Ovary (tissue), 9 donors: ENCODE data around the gene B4GALT3. TPM values are rescaled to one million over a fixed set of nuclear protein-coding genes. Genes with fewer than 3 reads are reported as not detected.

Experiments used
- DNase-seq, 5 donors: peaks; one replicate each; pipeline ENCODE4 v3.0.0-alpha.2; 2019 to 2020
- H3K27ac ChIP-seq, 2 donors: fragments of 200-600 bp; one replicate each; pipeline versions ENCODE4 v1.5.1 to v1.8.0; 2019 to 2022
- H3K27me3 ChIP-seq: fragments of 200-600 bp; one replicate; pipeline ENCODE4 v1.8.0; 2022
- H3K36me3 ChIP-seq: fragments of 200-600 bp; sonication (generic); one replicate; pipeline ENCODE4 v1.5.1; 2019
- H3K4me1 ChIP-seq: one replicate; pipeline ENCODE4 v1.8.1; 2013; ENCODE audit warnings: mild to moderate bottlenecking, moderate library complexity; ENCODE audit not compliant: insufficient read depth
- H3K4me3 ChIP-seq: fragments of 200-600 bp; sonication (generic); one replicate; pipeline ENCODE4 v1.5.1; 2017
- H3K9me3 ChIP-seq, 2 donors: fragments of 200-600 bp in 1 of 2; sonication (generic) in 1 of 2; one replicate each; pipeline versions ENCODE4 v1.5.1 to v1.8.1; 2013 to 2019; ENCODE audit warnings: mild to moderate bottlenecking in 1 of 2, moderate library complexity in 1 of 2
- EP300 ChIP-seq: sonication (generic); formaldehyde crosslinking; IDR thresholded peaks from one replicate; pipeline ENCODE4 v1.6.1; 2017; ENCODE audit warnings: antibody characterized with exemption
- POLR2A ChIP-seq: fragments of 450-650 bp; IDR thresholded peaks from one replicate; pipeline ENCODE4 v1.6.1; 2017; ENCODE audit warnings: antibody characterized with exemption, mild to moderate bottlenecking, moderate library complexity
- WGBS, 3 donors: extraction: QIAGEN DNeasy Blood & Tissue Kit in 1 of 3; methylation state at CpG; one replicate each; pipeline versions ENCODE4 v1.1.5 to v1.1.7; 2013 to 2017; 5-methylcytosine and 5-hydroxymethylcytosine counted together
- intact Hi-C, 4 donors: fragments of 100-400 bp; cut with DNase I; formaldehyde crosslinking; loops; one replicate each; pipeline versions ENCODE4 v1.11.0 to v1.15.1; 2022 to 2023
- polyA plus RNA-seq, 2 donors: library from polyadenylated mRNA; stranded (reverse); fragments of 200-250 nt in 1 of 2; fragments of 350-450 nt in 1 of 2; fragmentation: Illumina TruSeq in 1 of 2; extraction: RNeasy Lipid Tissue Mini Kit (QIAGEN cat#74804) in 1 of 2; gene quantifications; one replicate each; pipeline ENCODE4 v1.2.3, GENCODE V29; 2013 to 2014
- total RNA-seq, 7 donors: library from RNA; depleted of rRNA in 2 of 7; stranded (reverse); fragments of >200 nt in 2 of 7; fragmentation: NEBNext Ultra II Directional in 3 of 7; extraction: Animal tissue kit (Norgen Biotek cat#: 25700) in 3 of 7; gene quantifications; one replicate each; pipeline versions ENCODE4 v1.1.0 to v1.2.4, GENCODE V29; 2016 to 2023
- TF ChIP-seq, protein P1 (sequence below), 3 donors: fragments of 450-650 bp in 2 of 3; fragments of 200-600 bp in 1 of 3; IDR thresholded peaks; one replicate each; pipeline versions ENCODE4 v1.5.1 to v1.8.0; 2016 to 2022; ENCODE audit warnings: antibody characterized with exemption in 3 of 3, mild to moderate bottlenecking in 1 of 3
- donor health status: DM: no; HTN: no; CAD: no; lungs with moderate emphysema.
- donor health status: DM: no; HTN: no; CAD: no.
- donor health status: Bipolar disorder and iron deficiency.
- donor health status: DM: yes; HTN: yes; CAD: no.
- donor health status: DM: no; HTN: no; CAD: no.
- donor health status: DM: yes; HTN: yes; CAD: no.

Gene B4GALT3
- total and polyA plus RNA-seq, 9 donors, result 23.1 to 44.0 (median 28.8) TPM

DNA sequence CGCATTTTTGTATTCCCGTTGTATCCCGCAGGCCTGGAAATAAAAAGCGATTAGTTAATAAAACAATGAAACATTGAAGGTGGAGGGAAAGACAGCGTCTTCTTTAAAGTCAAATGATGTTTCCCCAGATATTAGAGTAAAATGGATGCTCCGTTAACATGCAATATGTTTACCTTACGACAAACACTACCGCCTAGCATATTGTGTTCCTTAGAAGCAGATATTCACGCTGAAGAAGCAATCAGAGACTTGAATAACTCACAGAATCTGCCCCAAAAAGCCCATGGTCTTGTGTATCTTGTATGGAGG, 583 bp upstream of the B4GALT3 start:
- no peaks in the 10 kb centered on the region for H3K36me3 ChIP-seq
- H3K9me3 ChIP-seq, result no peaks in the 10 kb centered on the region
- H3K4me1 ChIP-seq, result peaks cover 6% of the 10 kb centered on the region
- TF ChIP-seq POLR2A, result no peak
- no peak for TF ChIP-seq EP300
- TF ChIP-seq, protein P1, sequence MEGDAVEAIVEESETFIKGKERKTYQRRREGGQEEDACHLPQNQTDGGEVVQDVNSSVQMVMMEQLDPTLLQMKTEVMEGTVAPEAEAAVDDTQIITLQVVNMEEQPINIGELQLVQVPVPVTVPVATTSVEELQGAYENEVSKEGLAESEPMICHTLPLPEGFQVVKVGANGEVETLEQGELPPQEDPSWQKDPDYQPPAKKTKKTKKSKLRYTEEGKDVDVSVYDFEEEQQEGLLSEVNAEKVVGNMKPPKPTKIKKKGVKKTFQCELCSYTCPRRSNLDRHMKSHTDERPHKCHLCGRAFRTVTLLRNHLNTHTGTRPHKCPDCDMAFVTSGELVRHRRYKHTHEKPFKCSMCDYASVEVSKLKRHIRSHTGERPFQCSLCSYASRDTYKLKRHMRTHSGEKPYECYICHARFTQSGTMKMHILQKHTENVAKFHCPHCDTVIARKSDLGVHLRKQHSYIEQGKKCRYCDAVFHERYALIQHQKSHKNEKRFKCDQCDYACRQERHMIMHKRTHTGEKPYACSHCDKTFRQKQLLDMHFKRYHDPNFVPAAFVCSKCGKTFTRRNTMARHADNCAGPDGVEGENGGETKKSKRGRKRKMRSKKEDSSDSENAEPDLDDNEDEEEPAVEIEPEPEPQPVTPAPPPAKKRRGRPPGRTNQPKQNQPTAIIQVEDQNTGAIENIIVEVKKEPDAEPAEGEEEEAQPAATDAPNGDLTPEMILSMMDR (IDR thresholded peaks at IDR 0.05), result no peak
- H3K27me3 ChIP-seq, result no peaks in the 10 kb centered on the region
- peak overlapping the region; percentile 87 for H3K4me3 ChIP-seq
- peak overlapping the region; percentile 87 to 91 for H3K27ac ChIP-seq
- 31 to 43% (median 31%) methylated on average over 9 of the region's 9 CpGs for WGBS, 3 donors
- intact Hi-C loops, result no loop called here
- peak in 1 of 5 donors; percentile 44 for DNase-seq

DNA sequence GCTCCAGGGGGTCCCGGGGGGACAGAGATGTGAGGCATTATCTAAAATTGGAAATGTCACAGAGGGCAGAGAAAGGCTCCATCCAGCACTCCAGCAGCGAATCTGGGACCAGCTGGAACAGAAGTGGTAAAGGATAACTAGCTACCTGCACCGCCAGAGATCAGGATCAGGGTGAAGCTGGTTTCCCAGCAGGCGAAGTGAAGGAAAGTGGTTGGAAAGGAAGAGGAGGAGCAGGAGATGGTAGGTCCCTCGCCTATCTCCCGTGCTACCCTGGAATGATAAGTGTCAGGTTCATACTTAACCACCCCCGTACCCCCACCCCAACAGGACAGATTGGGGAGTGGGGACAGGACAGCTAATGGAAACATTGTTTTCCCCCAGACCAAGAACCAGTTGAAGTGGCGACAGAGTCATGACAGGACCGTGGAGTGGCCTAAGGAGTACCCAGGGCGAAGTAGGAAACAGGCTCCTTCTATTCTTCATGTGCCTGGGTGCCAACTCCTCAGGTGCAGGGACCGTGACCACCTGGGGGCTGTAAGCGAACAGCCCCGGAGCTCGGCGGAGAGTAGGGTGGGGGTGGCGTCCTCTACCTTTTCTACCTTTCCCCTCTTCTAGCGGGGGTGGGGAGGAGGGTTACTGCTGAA, 717 bp downstream of the B4GALT3 start:
- Histone ChIP-seq H3K4me1 (peaks cover 6% of the 10 kb centered on the region), H3K27me3 (no peaks in the 10 kb centered on the region), H3K27ac (peak overlapping the region; percentile 87 to 91), H3K36me3 (no peaks in the 10 kb centered on the region), H3K4me3 (peak overlapping the region; percentile 87), H3K9me3 (no peaks in the 10 kb centered on the region)
- DNase-seq, result no peak
- WGBS, 3 donors, result 8 to 10% (median 8%) methylated on average over 16 to 17 of the region's 17 CpGs
- intact Hi-C loops, result no loop called here
- TF ChIP-seq, protein P1 (IDR thresholded peaks at IDR 0.05), result no peak
- TF ChIP-seq EP300, result no peak
- TF ChIP-seq POLR2A, result no peak

DNA sequence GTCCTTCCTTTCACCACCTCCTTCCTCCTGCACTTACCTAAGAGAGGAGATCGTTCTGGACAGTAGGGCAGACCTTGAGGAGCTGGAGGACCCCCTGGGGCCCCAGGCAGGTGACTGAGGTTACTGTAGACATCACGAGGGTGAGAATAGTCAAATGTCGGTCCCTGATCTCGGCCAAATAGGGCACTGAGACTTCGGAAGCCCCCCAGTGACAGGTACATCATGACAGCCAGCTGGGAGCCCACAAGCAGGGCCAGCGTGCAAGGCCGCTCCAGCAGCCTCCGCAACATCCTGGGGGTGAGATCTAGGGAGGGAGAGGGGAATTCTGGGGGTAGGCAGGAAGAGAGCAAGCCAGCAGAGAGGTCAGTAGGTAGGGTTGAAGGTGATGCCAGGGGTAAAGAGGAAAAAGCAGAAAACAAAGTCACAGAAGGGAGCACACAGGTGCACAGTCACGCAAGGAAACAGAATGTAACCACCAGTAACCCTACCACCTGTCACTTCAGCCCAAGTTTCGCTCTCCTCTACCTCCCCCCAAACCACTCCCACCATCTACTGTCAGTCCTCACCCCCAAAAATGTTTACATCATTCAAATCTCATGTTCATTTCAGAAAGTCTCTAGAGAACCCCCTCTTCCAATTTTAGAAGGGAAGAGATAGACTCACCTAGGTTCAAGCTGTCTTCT, 1.4 kb downstream of the B4GALT3 start:
- Histone ChIP-seq H3K36me3 (no peaks in the 10 kb centered on the region), H3K27ac (no peak overlapping the region), H3K9me3 (no peaks in the 10 kb centered on the region), H3K4me1 (peaks cover 6% of the 10 kb centered on the region), H3K4me3 (peak overlapping the region; percentile 87), H3K27me3 (no peaks in the 10 kb centered on the region)
- peak in 1 of 5 donors; percentile 31 for DNase-seq
- TF ChIP-seq, protein P1 (IDR thresholded peaks at IDR 0.05), result no peak
- TF ChIP-seq EP300 (no peak), POLR2A (no peak)
- intact Hi-C loops, result no loop called here
- 79 to 88% (median 81%) methylated on average over 10 of the region's 10 CpGs for WGBS, 3 donors

DNA sequence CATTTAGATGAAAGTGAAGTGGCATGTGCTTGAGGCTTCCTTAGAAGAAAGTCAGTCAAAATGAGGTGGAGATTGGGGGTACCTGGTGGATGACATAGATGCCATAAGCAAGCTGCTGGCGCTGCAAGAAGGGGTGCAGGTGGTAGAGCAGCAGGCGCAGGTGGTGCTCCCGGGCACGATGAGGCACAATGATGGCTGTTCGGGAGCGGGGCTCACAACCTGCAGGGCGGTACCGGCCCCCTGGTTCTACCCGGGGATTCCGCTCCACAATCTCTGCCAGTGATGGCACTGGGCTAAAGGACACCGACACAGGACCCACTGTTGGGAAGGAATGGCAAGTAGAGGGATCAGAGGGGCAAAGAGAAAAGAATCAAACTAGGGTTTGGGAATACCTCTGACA, 2.4 kb downstream of the B4GALT3 start:
- Histone ChIP-seq H3K36me3 (no peaks in the 10 kb centered on the region), H3K9me3 (no peaks in the 10 kb centered on the region), H3K27me3 (no peaks in the 10 kb centered on the region), H3K4me3 (no peak overlapping the region), H3K27ac (no peak overlapping the region), H3K4me1 (peaks cover 6% of the 10 kb centered on the region)
- peak in 1 of 5 donors; percentile 33 for DNase-seq
- TF ChIP-seq EP300, result no peak
- no peak for TF ChIP-seq POLR2A
- TF ChIP-seq, protein P1 (IDR thresholded peaks at IDR 0.05), result no peak
- intact Hi-C loops, result no loop called here
- 89 to 93% (median 91%) methylated on average over 11 of the region's 11 CpGs for WGBS, 3 donors
